Chondrocyte (in vitro differentiated cells): ENCODE measurements around the gene KCNMB1. TPM values are rescaled to one million over a fixed set of nuclear protein-coding genes. Genes with fewer than 3 reads are reported as not detected.

ENCODE experiments used
- DNase-seq: peaks from one replicate; pipeline ENCODE4 v3.0.0; 2021; ENCODE audit warnings: mixed read lengths, low spot score
- H3K27ac Mint-ChIP-seq: one replicate; pipeline ENCODE4 v1.8.0; 2021; ENCODE audit warnings: mild to moderate bottlenecking, moderate library complexity, mixed read lengths; ENCODE audit not compliant: unreplicated experiment
- H3K27me3 Mint-ChIP-seq: 2 replicates; pipeline ENCODE4 v1.8.0; 2021; ENCODE audit warnings: low read depth, mixed read lengths
- H3K36me3 Mint-ChIP-seq: 2 replicates; pipeline ENCODE4 v1.8.0; 2021; ENCODE audit warnings: low read depth, mixed read lengths
- H3K4me1 Mint-ChIP-seq: 2 replicates; pipeline ENCODE4 v1.8.0; 2021; ENCODE audit warnings: low read depth, mild to moderate bottlenecking, mixed read lengths
- H3K4me3 Mint-ChIP-seq: one replicate; pipeline ENCODE4 v1.8.0; 2021; ENCODE audit warnings: mild to moderate bottlenecking, moderate library complexity, mixed read lengths; ENCODE audit not compliant: unreplicated experiment
- H3K9me3 Mint-ChIP-seq: 2 replicates; pipeline ENCODE4 v1.8.0; 2021; ENCODE audit warnings: low read depth, mixed read lengths
- CTCF ChIP-seq: fragments of 200-600 bp; sonication (generic); IDR thresholded peaks from 2 replicates; pipeline ENCODE4 v1.5.0; 2021; ENCODE audit warnings: antibody characterized with exemption, mild to moderate bottlenecking, moderate library complexity
- total RNA-seq: library from RNA; stranded (reverse); gene quantifications from 3 replicates; pipeline ENCODE4 v1.2.1, GENCODE V29; 2021

KCNMB1 gene
- total RNA-seq, 1 donor from 2014 or later = 23.2 TPM

GRCh38 chr5:170363671-170364070 lies 25.5 kb downstream of the KCNMB1 start:
- Mint-ChIP-seq H3K4me1 (no peaks in the 10 kb centered on the region), H3K27me3 (peaks cover 7% of the 10 kb centered on the region)

GRCh38 chr5:170362656-170363055 lies 26.5 kb downstream of the KCNMB1 start:
- DNase-seq = no peak
- H3K27ac Mint-ChIP-seq = no peak overlapping the region
- no peaks in the 10 kb centered on the region for H3K9me3 Mint-ChIP-seq
- TF ChIP-seq CTCF = no peak
- H3K4me1 Mint-ChIP-seq = no peaks in the 10 kb centered on the region
- H3K27me3 Mint-ChIP-seq = peaks cover 3% of the 10 kb centered on the region
- H3K36me3 Mint-ChIP-seq = no peaks in the 10 kb centered on the region
- H3K4me3 Mint-ChIP-seq = no peak overlapping the region

More at GRCh38 chr5:170363671-170364070, 25.5 kb downstream of the KCNMB1 start:
- no peak for DNase-seq
- TF ChIP-seq CTCF = no peak
- Mint-ChIP-seq H3K4me3 (no peak overlapping the region), H3K27ac (no peak overlapping the region), H3K36me3 (no peaks in the 10 kb centered on the region), H3K9me3 (no peaks in the 10 kb centered on the region)

- Mint-ChIP-seq H3K27me3 (peaks cover 3% of the 10 kb centered on the region), H3K27ac (no peak overlapping the region), H3K4me3 (no peak overlapping the region), H3K9me3 (no peaks in the 10 kb centered on the region), H3K36me3 (no peaks in the 10 kb centered on the region), H3K4me1 (no peaks in the 10 kb centered on the region)
- DNase-seq = no peak
- TF ChIP-seq CTCF = no peak
Measured at GRCh38 chr5:170362102-170362501, 27.1 kb downstream of the KCNMB1 start.

GRCh38 chr5:170361616-170362015 lies 27.6 kb downstream of the KCNMB1 start:
- no peak for TF ChIP-seq CTCF
- Mint-ChIP-seq H3K9me3 (no peaks in the 10 kb centered on the region), H3K4me3 (no peak overlapping the region), H3K4me1 (no peaks in the 10 kb centered on the region), H3K36me3 (no peaks in the 10 kb centered on the region), H3K27me3 (peaks cover 6% of the 10 kb centered on the region), H3K27ac (no peak overlapping the region)
- DNase-seq = no peak

GRCh38 chr5:170361116-170361515 lies 28.1 kb downstream of the KCNMB1 start:
- Mint-ChIP-seq H3K9me3 (no peaks in the 10 kb centered on the region), H3K36me3 (no peaks in the 10 kb centered on the region), H3K4me3 (no peak overlapping the region), H3K4me1 (no peaks in the 10 kb centered on the region), H3K27me3 (peaks cover 11% of the 10 kb centered on the region), H3K27ac (no peak overlapping the region)
- no peak for DNase-seq
- TF ChIP-seq CTCF = no peak
